GM19238 (cell line): ENCODE measurements around the gene MISP.

Source experiments
- DNase-seq: peaks from one replicate; pipeline ENCODE4 v3.0.0; 2011; ENCODE audit warnings: low spot score; ENCODE audit not compliant: insufficient read length

The MISP gene

GRCh38 chr19:746956-747355, 4.0 kb upstream of the MISP start:
- no peak for DNase-seq

DNA sequence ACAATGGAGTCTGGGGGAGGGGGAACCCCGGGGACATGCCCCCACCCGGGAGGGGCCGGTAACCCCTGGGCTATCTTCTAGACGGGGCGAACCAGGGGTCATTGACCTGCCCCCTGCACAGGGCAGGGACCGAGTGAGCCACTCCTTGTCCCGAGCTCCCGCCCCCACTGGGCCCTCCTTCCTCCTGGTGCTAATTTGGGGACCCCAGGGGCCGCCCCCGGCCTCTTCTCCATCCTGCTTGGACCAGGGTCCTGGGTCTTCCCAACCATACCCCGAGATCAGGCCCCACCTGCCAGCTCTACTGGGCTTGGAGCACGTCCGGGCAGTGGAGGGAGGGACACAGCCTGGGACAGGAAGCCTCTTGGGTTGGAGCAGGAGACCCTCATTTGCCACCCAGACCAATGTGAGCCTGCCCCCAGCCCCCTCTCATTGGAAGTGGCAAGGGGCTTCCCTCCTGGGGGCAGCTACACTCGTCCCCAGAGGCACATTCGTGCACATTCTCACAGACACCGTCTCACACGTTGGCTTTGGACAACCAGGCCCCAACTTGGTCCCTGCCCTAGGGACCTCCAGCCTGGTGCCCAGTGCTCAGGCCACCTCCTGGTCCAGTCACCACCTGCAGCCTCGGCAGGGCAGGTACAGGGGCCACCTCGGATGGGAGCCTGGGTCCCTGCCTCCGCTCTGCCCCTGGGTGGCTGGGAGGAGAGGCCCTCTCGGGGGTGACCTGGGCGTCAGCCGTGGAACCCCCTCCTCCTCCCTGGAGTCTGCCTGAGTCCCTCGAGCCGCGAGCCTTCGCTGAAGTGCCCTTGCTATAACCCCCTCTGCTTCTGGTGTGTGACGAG, 3.3 kb upstream of the MISP start:
- no peak for DNase-seq

GRCh38 chr19:748274-748598, 2.7 kb upstream of the MISP start:
- no peak for DNase-seq

DNA sequence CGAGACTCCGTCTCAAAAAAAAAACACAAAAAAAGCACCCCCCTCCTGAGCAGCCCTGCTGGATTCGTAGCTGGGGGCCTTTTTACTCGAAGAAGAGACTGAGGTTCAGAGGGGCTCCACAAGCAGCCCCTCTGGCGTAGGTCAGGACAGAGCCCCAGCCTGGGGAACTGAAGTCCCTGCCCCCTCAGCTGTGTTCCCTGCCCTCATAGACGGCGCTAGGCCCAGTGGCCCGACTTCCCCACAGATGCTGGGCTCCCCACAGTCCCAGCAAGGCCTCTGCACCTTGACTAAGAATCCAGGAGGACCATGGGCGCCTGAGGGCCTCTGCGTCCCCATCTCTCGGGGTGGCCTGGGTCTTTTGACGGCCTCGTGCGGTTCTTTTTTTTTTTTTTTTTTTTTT, 1.1 kb upstream of the MISP start:
- no peak for DNase-seq

GRCh38 chr19:751501-752341, 809 bp downstream of the MISP start:
- no peak for DNase-seq

DNA sequence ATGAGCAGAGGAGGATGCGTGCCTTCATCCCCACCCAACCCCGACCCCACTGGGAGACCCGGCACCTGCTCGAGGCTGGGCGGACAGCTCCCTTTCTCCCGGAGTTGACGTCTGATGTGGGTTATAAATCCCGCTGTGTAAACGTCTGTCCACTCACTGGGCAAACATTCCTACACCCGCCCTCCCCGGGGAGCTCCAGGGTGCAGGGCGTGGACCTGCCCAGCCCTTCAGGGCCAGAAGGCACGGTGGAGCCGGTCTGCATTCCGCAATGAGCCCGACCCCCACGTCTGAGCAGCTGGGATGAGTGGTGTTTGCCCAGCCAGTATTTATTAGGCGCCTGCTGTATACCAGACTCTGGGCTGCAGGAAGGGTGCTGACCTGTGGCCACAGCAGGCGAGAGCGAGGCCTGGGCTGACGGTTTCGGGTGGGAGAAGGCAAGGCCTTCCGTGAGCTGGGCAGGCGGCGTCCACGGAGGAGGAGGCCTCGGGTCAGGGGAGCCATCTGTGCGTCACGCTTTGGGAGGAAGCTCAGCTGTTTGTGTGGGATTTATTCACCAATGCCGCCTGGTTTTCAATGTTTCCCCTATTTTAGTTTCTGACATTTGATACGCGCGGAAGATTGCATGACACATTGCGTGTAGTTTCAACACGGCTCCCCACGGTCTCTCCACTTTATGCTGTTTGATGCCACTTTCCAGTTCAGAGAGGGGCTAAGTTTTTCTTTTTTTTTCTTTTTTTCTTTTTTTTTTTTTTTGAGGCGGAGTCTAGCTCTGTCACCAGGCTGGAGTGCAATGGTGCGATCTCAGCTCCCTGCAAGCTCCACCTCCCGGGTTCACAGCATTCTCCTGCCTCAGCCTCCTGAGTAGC, 2.0 kb downstream of the MISP start:
- no peak for DNase-seq

GRCh38 chr19:754530-754929, 3.6 kb downstream of the MISP start:
- DNase-seq, result no peak

GRCh38 chr19:755063-755462, 4.2 kb downstream of the MISP start:
- no peak for DNase-seq

- DNase-seq, result no peak
These were observed 5.3 kb downstream of the MISP start for GRCh38 chr19:756236-756635.

GRCh38 chr19:756821-757688, 6.1 kb downstream of the MISP start:
- no peak for DNase-seq

GRCh38 chr19:757811-758668, 7.1 kb downstream of the MISP start:
- no peak for DNase-seq

DNA sequence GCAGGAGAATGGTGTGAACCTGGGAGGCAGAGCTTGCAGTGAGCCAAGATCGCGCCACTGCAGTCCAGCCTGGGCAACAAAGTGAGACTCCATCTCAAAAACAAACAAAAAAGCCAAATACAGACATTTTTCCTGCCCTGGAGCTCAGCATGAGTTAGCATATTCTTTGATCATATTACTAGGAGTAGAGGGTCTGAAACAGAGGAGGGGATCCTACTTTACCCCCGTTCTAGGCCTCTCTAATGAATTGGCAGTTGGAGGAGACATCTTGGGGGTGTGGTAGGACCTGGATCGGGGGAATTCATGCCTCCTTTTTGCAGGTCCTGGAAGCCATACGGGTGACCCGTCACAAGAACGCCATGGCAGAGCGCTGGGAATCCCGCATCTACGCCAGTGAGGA, 12.3 kb downstream of the MISP start:
- DNase-seq, result no peak

DNA sequence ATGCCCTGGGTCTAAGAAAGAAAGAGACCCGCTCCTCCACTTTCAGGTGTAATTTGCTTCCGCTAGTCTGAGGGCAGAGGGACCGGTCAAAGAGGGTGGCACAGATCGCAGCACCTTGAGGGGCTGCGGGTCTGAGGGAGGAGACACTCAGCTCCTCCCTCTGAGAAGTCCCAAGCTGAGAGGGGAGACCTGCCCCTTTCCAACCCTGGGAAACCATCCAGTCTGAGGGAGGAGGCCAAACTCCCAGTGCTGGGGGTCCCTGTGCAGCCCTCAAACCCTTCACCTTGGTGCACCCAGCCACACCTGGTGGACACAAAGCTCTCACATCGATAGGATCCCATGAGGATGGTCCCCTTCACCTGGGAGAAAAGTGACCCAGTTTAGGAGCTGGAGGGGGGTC, 13.0 kb downstream of the MISP start:
- no peak for DNase-seq

GRCh38 chr19:764301-764700, 13.4 kb downstream of the MISP start:
- DNase-seq, result no peak

- DNase-seq, result no peak
These were observed 14.3 kb downstream of the MISP start for GRCh38 chr19:765179-765738.

DNA sequence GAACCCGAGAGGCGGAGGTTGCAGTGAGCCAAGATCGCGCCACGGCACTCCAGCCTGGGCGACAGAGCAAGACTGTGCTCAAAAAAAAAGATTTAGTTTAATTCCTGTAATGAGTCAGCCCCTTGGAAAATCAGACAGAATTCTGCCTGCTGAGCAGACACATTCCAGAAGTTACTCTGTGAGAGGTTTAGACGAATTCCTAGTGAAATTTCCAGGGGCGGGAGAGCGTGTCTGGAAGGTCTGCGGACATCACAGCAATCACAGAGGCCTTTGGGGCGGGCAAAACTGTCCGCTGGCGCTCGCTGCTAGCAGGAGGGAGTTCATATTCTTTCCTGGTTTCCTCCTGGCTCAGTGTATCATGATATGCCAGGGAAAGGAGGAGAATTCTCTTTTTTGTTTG, 17.5 kb downstream of the MISP start:
- no peak for DNase-seq

GRCh38 chr19:769616-770015, 18.7 kb downstream of the MISP start:
- DNase-seq, result no peak

- DNase-seq, result peak; percentile 61
These were observed 20.4 kb downstream of the MISP start for GRCh38 chr19:771332-771785.

- DNase-seq, result no peak
These were observed 21.2 kb downstream of the MISP start for GRCh38 chr19:772063-772462.
